ENCODE measurements around the gene PPP4C. TPM values are rescaled to one million over a fixed set of nuclear protein-coding genes. Genes with fewer than 3 reads are reported as not detected.
"Not testable (repeated sequence)": the region's sequence is repeated elsewhere in the genome, so short reads cannot be mapped to it uniquely, and the experiment has no call there.

Gene PPP4C
- total RNA-seq, 3 donors from 2014 or later, result 71.7 to 109 (median 102) TPM

DNA sequence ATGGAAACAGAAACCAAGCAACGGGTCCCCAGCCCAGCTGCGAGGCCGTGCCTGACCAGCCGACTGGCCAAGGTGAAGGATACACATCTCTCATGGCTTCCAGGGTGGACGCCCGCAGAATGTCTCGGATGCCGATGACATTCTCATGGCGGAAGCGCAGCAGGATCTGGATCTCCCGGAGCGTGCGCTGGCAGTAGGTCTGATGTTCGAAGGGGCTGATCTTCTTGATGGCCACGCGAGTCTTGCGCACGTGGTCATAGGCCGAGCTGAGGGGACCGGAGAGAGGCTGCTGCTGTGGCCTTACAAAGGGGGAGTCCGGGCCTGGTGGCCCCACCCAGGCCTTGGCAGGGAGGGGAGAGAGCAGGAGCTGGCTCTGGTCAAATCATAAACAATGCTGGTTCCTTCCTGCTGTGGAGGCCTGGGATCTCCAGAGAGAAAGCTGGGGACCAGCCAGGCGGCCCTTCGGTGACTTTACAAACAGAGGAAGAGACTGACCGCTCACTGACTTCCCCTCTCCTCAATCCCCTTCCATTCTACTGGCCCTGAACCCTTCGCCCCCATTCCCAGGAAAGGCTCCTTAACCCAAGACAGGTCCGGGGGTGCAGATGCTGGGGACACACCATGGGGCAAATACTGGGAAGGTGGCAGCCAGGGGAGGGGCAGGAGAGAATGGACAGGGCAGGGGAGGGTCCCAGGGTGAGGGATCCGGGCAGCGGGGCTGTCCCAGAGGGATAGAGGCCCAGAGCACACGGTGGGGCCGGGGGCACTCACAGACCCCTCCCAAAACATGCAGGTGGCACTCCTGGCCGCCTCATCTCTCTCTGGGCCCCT is 46.2 kb downstream of the PPP4C start:
- Histone ChIP-seq H3K36me3 (ENCODE audit: low read depth) (no peaks in the 10 kb centered on the region), H3K4me3 (peak overlapping the region; percentile 80), H3K4me1 (ENCODE audit: low read depth) (peaks cover 55% of the 10 kb centered on the region), H3K9me3 (no peaks in the 10 kb centered on the region)
- DNase-seq, result peak; percentile 70 to 80 (median 75)
- TF ChIP-seq CTCF (IDR thresholded peaks at IDR 0.05), result no peak
- intact Hi-C loops (cut with DNase I, micrococcal nuclease), result no loop called here
- ATAC-seq, result peak; percentile 33

GRCh38 chr16:30122604-30123160 is 46.9 kb downstream of the PPP4C start:
- Histone ChIP-seq H3K4me3 (peak overlapping the region; percentile 80), H3K4me1 (ENCODE audit: low read depth) (peaks cover 48% of the 10 kb centered on the region), H3K9me3 (no peaks in the 10 kb centered on the region), H3K36me3 (ENCODE audit: low read depth) (no peaks in the 10 kb centered on the region)
- DNase-seq (no peak), ATAC-seq (peak; percentile 10)
- no peak for TF ChIP-seq CTCF (IDR thresholded peaks at IDR 0.05)
- intact Hi-C loops (cut with DNase I, micrococcal nuclease), result no loop called here

DNA sequence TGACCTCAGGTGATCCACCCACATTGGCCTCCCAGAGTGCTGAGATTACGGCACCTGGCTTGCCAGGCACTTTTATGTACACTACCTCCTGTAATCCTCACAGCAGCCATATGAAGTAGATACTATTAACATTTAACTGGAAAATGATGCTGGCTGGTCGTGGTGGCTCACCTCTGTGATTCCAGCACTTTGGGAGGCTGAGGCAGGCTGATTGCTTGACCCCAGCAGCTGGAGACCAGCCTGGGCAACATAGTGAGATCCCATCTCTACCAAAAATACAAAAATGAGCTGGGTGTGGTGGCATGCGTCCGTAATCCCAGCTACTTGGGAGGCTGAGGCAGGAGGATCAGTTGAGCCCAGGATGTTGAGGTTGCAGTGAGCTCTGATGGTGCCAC is 49.2 kb downstream of the PPP4C start:
- peak in 1 of 3 donors; percentile 14 for DNase-seq
- Histone ChIP-seq H3K4me3 (no peak overlapping the region), H3K4me1 (ENCODE audit: low read depth) (peaks cover 28% of the 10 kb centered on the region), H3K36me3 (ENCODE audit: low read depth) (no peaks in the 10 kb centered on the region), H3K9me3 (no peaks in the 10 kb centered on the region)
- no peak for TF ChIP-seq CTCF (IDR thresholded peaks at IDR 0.05)
- ATAC-seq, result no peak
- intact Hi-C loops (cut with DNase I, micrococcal nuclease), result no loop called here

DNA sequence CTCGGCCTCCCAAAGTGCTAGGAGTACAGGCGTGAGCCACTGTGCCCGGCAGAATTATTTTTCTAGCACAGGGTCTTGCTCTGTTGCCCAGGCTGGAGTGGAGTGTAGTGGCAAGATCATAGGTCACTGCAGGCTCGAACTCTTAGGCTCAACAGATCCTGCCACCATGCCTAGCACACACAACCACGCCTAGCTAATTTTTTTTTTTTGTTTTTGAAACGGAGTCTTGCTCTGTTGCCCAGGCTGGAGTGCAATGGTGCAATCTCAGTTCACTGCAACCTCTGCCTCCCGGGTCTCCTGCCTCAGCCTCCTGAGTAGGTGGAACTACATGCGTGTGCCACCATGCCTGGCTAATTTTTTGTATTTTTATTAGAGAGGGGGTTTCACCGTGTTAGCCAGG is 49.9 kb downstream of the PPP4C start:
- H3K4me1 ChIP-seq (ENCODE audit: low read depth), result peaks cover 23% of the 10 kb centered on the region
- intact Hi-C loops (cut with DNase I, micrococcal nuclease); H3K9me3 ChIP-seq; ATAC-seq; H3K4me3 ChIP-seq; H3K36me3 ChIP-seq (ENCODE audit: low read depth); DNase-seq: not testable (repeated sequence)

- DNase-seq, result no peak
- intact Hi-C loops (cut with DNase I, micrococcal nuclease), result no loop called here
These were observed 52.2 kb downstream of the PPP4C start for GRCh38 chr16:30127993-30128392.

More at GRCh38 chr16:30127993-30128392, 52.2 kb downstream of the PPP4C start:
- Histone ChIP-seq H3K36me3 (ENCODE audit: low read depth) (no peaks in the 10 kb centered on the region), H3K4me1 (ENCODE audit: low read depth) (peaks cover 11% of the 10 kb centered on the region), H3K4me3 (no peak overlapping the region), H3K9me3 (no peaks in the 10 kb centered on the region)
- no peak for TF ChIP-seq CTCF (IDR thresholded peaks at IDR 0.05)
- ATAC-seq, result no peak

Data from mucosa of descending colon (tissue), 3 donors.